Measurements from ENCODE around the gene PODXL2.

PODXL2 gene

DNA sequence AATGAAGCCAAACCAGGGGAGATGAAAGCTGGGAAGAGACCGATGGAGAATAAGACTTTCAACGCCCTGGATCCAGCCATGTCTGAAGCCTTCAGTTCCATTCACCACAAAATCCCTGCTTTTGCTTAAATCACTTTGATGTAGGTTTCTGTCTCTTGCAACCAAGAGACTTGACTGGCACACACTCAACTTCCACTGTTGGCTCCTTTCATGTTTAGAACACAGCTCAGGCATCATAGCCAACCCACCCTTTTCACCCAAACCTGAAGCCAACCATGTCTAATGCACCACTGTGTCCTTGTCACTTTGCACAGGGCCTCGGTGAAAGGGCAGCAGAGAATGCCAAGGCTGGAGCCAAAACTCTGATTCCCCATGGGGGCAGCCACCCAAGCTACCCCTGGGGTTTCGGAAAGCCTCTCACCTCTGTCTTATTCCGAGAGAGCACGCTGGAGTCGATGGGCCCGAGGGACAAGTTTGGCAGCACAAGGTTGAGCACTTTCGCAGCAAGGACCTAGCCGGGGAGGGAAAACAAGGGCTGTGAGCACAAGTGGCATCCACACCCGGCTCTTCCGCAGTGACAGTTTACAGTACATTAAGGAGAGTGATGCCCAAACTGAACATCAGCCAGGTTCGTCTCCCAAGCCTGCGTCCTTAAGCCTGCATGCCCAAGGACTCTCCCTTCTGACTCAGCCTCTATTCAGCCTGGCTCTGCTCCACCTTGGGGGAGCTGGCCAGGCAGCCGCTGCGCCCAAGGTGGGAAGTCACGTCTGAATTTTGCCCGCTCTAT, 81.4 kb downstream of the PODXL2 start:
- DNase-seq (ENCODE audit: low read depth): no peak

DNA sequence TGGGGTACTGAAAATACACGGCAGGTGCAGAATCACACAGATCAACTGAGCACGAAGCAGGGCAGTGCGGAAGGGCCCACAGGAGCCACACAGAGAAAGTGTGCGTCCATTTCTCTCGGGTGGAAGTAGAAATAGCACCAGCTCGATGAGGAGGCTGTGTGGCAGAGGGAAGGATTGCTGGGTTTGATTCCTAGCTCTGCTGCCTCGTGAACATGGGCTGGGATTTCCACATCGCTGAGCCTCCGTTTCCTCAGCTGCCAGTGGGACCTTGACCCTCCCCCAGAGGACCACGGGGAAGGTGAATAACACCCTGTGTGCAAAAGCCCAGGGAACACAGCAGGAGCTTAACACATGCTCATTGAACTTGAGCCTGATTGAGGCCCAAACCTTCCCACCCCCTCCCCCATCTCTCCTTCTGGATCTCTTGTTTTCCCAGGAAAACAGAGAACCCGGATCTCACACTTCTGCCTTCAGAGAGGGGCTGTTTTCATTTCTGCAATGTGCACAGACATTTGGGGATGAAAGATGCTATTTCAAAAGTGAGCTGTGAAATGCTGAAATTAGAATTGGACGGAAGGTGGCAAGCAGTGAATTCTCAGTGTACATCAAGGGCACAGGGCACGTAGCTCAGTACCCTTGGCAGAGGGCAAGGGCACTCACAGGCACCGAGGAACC, 82.2 kb downstream of the PODXL2 start:
- DNase-seq (ENCODE audit: low read depth): no peak

DNA sequence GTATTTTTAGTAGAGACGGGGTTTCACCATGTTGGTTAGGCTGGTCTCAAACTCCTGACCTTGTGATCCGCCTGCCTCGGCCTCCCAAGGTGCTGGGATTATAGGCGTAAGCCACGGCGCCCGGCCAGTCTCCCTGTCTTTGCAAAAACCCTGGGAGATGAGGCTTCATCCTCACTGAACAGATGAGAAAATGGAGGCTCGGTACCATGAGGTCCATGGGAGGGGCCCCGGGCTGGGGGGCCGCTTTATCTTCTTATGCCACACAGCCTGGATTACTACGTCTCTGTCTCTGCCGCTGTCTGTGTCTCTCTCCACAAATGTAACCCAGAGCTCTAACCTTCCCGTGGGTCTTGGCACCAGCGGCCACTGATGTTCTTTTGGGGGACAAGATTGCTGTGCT, 82.9 kb downstream of the PODXL2 start:
- no peak for DNase-seq (ENCODE audit: low read depth)

DNA sequence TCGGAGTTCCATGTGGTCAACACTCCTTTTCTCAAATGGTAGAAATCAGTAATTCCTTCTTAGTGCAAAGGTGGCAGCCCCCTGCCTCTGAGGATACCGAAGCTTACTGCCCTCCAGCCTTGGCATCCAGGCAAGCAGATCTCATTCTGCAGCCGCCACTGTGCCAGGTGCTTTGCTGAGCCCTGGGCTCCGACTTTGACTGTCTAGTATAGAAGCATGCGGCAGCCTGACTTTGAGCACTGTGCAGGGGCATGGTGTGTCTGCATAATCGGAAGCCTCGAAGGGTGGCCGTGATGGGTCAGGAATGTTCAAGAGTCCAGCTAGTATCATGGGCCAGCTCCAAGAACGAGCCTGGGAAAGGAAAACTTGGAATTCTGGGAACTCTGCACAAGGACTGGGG, 83.5 kb downstream of the PODXL2 start:
- DNase-seq (ENCODE audit: low read depth): no peak

DNA sequence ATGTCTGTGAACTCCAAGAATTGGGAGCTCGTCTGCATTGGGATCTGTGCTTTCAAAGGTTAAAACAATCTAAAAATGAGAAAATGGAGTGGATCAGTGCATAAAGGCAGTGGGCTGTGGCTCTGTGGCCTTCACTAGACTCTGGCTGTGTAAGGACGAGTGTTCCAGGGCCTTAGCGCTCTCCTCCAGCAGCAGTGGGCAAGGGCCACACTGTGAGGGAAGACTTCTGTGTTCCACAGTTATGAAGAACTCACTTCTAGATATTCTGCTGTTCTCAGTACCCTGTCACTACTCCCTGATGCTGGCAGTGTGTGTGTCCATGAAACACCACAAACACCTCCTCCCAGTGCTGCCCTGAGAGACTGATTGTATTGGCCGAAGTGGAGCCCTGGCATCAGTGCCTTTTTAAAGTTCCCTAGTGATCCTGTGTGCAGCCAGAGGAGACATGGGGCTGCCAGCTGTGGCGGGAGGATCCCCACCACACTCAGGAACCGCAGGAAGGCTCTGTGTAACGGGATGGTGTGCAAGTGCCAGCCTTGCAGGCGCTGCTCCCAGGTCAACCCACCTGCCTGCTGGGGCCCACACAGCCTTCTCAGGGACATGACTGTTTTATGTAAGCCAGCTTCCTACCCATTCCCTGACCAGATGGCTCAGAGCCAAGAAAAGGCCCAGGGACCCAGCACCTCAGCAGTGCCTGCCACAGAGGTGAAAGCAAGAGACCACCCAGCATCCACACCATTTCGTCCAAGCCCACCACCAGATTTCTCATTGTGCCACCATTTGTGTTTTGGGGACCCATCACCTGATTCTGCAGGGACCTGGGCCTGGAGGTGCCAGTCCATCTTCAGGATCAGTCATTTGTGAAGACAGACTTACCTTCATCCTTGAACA, 84.1 kb downstream of the PODXL2 start:
- DNase-seq (ENCODE audit: low read depth): no peak

DNA sequence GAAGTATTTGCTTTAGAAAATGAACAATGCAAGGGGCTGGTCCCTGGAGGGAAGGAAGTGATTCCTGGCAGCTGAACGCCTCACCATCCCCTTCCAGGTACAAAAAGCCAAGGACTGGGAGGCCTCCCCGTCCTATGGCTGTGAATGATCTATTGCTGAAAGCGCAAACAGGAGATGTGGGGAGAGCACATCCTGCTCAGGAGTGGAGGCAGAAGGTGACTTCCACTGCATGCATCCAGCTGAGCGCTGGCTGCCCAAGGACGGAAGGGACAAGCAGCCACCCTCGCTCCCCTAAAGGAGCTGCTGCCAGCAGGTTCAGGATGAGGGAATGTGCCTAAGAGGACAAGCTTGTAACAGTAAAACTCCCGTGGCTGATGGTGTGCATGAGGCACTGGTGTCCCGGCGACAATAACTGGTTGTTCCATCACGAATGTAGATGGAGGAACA, 85.2 kb downstream of the PODXL2 start:
- DNase-seq (ENCODE audit: low read depth): no peak

DNA sequence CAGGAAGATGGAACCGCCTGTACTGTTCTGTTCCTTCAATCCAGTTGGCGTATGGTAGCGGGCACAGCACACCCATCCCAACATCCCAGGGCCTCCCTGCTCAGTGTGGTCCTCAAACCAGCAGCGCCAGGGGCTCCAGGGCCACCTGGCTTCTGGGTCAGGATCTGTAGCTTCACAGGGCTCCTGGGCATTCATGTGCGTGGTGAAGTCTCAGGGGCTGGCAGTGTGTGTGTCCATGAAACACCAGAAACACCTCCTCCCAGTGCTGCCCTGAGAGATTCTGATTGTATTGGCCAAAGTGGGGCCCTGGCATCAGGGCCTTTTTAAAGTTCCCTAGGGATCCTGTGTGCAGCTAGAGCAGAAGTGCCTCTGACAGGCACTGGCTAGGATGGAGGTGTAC, 85.9 kb downstream of the PODXL2 start:
- no peak for DNase-seq (ENCODE audit: low read depth)

DNA sequence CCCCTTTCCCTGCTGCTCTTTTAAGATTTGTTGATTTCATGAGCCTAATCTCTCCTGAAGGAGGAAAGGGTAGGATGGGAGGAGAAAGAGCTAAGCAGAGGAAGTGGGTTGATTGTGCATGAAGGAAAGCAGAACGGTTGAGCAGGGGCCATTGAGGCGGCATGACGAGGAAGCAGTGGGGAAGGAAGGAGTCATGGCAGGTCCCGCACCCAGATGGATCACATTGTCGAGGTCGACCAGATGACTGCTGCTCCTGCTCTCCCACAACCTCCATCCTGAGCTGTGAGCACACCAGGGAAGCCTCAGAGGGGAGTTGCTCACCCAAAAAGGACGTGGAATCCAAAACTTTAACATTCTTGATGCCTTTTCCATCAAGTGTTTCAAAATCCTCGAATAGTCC, 86.5 kb downstream of the PODXL2 start:
- DNase-seq (ENCODE audit: low read depth): no peak

DNA sequence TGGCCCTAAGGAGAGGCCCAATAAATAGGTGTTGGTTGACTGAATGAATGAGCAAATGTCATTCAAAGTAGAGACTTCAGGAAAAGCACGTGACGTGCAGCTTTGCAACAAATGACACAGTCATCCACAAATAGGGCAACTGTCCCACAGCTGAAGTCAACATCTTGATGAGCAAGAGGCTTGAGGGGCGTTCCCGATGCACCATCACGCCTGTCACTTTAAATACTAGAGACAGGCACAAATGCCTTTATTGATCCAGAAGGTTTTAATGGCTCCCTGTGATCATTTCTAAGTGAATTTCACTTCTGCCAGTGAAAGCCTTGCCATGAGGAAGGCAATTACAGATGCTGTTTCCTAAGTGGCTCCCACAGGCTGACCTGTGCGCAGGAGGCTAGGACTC, 87.4 kb downstream of the PODXL2 start:
- DNase-seq (ENCODE audit: low read depth): no peak

DNA sequence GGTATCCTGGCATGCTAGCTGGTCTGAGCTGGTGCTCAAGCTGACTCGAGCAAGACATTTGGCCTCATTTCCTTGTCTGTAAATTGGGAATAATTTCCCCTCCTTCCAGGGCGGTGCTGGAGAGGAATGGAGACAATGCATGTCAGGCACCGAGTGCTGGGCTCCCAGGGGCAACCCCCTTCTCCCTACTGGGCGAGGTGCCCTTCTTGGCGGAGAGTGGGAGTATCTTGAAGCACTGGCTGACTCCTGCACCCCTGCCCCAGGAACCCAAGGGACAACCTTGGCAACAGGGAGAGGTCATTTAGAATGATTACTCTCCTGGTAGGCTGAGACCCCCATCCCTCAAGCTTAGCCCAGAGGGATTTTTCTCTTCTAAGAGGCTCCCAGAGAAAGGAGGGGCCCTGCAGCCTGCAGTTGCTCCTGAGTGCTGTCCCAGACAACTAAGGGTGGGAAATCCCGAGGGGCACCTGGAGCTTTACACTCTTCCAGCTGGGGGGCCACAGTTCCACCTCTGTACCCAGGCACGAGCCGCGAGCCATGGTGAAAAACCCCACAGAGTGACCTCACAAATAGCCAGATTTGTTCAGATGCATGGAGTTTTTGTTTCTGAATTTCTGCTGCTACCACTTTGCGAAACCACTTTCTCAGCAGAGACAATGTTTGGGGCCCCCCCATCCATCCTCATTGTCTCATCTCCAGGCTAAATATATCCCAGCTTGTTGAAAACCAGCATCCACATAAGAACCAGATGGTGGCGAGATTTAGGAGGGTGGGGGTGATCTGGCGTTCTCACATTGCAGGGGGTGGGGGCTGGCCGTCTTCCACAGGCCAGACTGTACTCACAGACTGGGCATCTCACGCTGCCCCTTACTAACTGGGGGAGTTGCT, 88.6 kb downstream of the PODXL2 start:
- no peak for DNase-seq (ENCODE audit: low read depth)

DNA sequence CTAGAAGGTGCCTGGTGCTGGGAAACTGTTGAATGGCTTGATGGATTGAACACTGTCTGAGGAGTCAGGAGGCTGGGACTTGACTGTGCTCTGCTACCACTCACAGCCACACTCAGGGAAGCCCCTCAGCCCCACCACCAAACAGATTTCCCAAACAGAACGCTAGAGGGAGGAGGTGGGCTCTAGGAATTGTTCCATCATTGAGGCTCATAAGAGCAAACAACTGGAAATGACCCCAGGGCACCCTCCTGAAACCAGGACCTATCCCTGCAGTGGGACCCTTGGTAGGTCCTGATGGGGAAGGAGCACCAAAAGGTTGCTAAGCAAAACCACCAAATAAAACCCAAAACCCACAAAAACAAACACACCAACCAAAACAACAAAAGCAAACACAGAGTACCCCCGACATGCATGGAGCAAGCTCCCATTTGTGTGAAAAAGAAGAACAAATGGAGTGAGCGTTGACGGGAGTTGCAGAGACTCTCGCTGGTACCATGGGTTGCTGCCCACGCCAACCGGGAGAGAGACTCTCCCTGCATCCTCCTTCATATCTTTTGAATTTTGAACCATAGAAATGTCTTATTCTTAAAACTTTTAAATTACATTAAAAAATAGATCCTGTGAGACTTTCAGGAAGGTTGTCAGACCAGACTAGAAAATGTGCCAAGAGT, 89.4 kb downstream of the PODXL2 start:
- no peak for DNase-seq (ENCODE audit: low read depth)

DNA sequence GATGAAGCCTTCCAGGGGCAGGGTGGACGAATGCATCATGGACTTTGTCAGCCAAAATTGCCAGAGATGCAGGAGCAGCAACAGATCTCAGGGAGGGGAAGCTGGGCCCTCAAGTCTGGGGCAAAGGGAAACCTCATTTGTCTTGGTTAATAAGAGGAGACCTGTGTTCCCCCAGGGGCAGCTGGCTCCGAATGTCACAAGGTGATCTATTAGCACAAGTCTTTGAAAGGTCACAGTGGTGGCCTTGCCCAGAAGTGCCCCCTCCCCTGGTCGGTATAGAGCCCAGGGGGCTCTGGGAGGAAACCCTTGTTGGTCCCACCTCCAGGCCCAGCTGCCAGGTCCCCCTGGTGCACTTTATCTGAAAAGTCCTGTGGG, 89.9 kb downstream of the PODXL2 start:
- DNase-seq (ENCODE audit: low read depth): no peak

DNA sequence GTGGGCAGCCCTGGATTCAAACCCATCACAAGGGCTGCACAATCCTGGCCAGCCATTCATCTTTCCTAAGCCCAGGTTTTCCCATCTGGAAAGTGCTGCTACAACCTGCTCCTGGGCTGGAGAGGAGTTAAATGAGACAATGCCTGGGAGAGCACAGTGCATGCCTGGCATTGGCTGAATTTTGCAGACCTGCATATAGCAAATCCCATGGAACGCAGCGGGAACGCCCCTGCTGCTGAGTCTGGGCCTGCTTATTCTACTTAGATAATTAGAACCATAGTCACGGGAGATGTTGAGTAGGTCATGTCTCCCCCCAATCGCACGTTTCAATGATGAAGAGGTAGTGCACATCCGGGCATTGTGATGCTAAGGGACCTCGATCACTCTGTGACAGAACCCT, 90.4 kb downstream of the PODXL2 start:
- no peak for DNase-seq (ENCODE audit: low read depth)

DNA sequence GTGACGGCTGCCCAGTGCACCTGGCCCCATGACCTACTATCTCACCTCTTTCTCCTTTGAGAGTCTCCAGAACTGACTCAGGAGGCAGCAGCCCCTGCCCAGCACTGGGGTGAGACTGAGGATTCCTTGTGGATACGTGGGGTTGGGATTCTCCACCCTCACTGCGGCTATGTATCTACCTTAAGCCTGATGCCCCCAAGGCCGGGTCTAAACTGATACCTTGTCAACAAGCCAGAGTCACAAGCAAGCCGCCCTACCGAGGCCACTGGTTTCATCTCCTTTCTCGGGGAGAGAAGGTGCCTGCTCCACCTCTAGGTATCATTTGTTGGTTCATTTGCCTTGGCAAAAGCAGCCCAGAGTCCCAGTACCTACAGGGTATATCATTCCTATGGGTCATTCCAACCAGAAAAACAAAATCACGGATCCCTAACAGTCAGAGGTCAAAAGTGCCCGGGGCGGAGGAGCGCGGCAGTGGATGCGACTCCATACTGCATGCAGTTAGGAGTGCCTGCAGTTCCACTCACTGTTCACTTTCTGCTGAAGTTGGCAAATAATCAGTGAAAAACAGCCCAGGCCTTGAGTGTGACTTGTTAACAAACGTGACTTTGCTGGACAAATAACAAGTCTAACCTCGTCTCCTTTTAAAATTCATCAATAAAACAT, 91.3 kb downstream of the PODXL2 start:
- DNase-seq (ENCODE audit: low read depth): no peak

DNA sequence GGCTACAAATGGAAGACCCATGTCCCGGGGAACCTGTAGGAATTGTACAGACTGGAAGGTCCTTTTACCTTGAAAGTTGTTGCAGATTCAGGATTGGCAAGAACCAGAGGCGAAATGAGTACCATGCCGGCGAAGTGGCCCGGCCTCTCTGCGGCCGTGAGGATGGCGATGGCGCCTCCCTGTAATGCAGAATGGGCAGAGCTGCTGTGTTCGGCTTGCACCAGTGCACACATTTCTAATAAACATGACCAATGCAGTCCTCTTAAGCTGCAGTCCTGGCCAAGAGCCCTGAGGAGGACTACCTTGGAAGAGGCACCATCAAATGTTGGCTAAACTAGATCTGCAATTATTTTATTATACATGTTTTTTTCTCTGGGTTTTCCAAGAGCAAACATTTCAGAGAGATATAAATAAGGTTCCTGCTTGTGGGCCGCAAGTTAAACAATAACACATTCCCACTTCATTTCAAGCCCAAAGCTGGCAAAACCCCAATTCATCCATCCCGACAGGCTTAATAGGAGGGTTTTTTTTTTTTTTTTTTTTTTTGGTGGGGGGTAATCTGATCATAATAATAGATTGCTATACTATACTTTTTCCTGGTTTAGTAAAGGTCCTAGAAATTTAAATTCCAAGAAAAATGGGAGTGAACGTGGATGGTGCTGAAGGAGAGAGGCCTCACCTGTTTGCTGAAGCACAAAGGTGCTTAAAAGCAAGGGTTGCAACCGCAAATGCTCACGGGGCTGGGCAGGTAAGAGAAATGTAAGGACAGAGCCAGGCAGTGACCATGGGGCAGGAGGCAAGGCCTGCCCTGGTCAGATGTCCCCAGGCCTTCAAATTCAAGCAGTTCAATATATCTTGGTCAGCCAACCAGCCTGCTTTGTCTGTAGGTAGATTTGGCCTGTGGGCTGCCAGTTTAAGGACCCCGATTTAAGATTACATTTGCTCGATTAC, 92.3 kb downstream of the PODXL2 start:
- DNase-seq (ENCODE audit: low read depth): no peak

DNA sequence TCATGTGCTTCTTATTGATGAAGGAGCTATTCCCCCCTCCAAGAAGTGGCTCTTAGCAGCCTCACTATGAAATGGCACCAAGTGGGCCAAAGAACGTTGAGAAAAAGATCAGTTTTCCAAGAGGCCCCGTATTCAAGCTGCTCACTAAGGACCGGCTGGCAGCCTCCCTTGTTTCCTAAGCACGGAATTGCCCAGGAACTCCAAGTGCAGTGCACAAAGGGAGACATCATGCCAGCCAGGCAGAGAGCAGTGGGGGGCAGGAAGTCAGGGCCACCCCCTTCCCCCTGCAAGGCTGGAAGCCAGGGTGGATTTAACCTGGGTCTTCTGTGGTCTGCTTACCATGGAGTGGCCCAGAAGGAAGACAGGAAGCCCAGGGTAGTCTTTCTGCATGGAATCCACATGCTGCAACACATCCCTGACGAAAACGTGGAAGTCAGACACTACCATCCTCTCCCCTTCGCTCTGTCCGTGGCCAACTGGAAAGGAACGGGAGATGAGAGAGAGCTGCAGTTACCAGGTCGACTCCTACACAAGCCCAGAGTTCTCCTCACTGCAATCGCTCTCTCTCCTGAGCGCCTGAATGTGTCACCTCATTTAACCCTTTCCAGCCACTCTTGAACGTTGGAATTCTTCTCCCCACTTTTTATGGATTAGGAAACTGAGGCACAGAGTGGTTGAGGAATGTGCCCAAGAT, 93.3 kb downstream of the PODXL2 start:
- DNase-seq (ENCODE audit: low read depth): no peak
